H9 (cell line): ENCODE data around the gene CRACDL. TPM values are rescaled to one million over a fixed set of nuclear protein-coding genes. Genes with fewer than 3 reads are reported as not detected.

Experiments
- DNase-seq: peaks from one replicate; pipeline ENCODE4 v3.0.0-alpha.2; 2017
- H2AFZ ChIP-seq: one replicate; pipeline ENCODE4 v1.6.1; 2013; ENCODE audit warnings: mild to moderate bottlenecking, low read length, control low read depth, moderate library complexity
- H2AK5ac ChIP-seq: 2 replicates; pipeline ENCODE4 v1.6.1; 2013; ENCODE audit warnings: low read length, control low read depth, mixed read lengths; ENCODE audit not compliant: insufficient read length
- H2BK120ac ChIP-seq: one replicate; pipeline ENCODE4 v1.6.1; 2013; ENCODE audit warnings: low read depth, mild to moderate bottlenecking, low read length, control low read depth, inconsistent platforms; ENCODE audit not compliant: poor library complexity, severe bottlenecking
- H2BK12ac ChIP-seq: 2 replicates; pipeline ENCODE4 v1.6.1; 2013; ENCODE audit warnings: low read length, control low read depth, mixed read lengths, low read depth; ENCODE audit not compliant: insufficient read length
- H2BK15ac ChIP-seq: 2 replicates; pipeline ENCODE4 v1.6.1; 2013; ENCODE audit warnings: low read depth, low read length, control low read depth
- H2BK20ac ChIP-seq: one replicate; pipeline ENCODE4 v1.6.1; 2013; ENCODE audit warnings: low read depth, mild to moderate bottlenecking, low read length, control low read depth, inconsistent platforms; ENCODE audit not compliant: poor library complexity, severe bottlenecking
- H2BK5ac ChIP-seq: 2 replicates; pipeline ENCODE4 v1.6.1; 2013; ENCODE audit warnings: low read length, control low read depth, mixed read lengths; ENCODE audit not compliant: insufficient read length
- H3K14ac ChIP-seq: 2 replicates; pipeline ENCODE4 v1.6.1; 2013; ENCODE audit warnings: low read length, control low read depth; ENCODE audit not compliant: insufficient read depth
- H3K18ac ChIP-seq: 2 replicates; pipeline ENCODE4 v1.6.1; 2013; ENCODE audit warnings: low read depth, mild to moderate bottlenecking, mixed read lengths, low read length, control low read depth; ENCODE audit not compliant: insufficient read length
- H3K23ac ChIP-seq: 2 replicates; pipeline ENCODE4 v1.6.1; 2013; ENCODE audit warnings: low read length, control low read depth, mixed read lengths, low read depth; ENCODE audit not compliant: insufficient read length
- H3K23me2 ChIP-seq: 2 replicates; pipeline ENCODE4 v1.6.1; 2013; ENCODE audit warnings: low read depth, mild to moderate bottlenecking, mixed read lengths, low read length, control low read depth; ENCODE audit not compliant: insufficient read length, poor library complexity, severe bottlenecking
- H3K27ac ChIP-seq: 2 replicates; pipeline ENCODE4 v1.5.1; 2013; ENCODE audit warnings: low read length, control low read depth, mixed read lengths, low read depth; ENCODE audit not compliant: insufficient read length
- H3K27me3 ChIP-seq: 2 replicates; pipeline ENCODE4 v1.6.1; 2013; ENCODE audit warnings: low read length, control low read depth, inconsistent platforms; ENCODE audit not compliant: insufficient read depth
- H3K4ac ChIP-seq: 2 replicates; pipeline ENCODE4 v1.6.1; 2013; ENCODE audit warnings: low read depth, mild to moderate bottlenecking, control low read depth, inconsistent platforms, low read length, moderate library complexity
- H3K4me1 ChIP-seq: 2 replicates; pipeline ENCODE4 v1.6.1; 2013; ENCODE audit warnings: low read length, control low read depth, inconsistent platforms; ENCODE audit not compliant: insufficient read depth
- H3K4me2 ChIP-seq: 2 replicates; pipeline ENCODE4 v1.6.1; 2013; ENCODE audit warnings: low read length, control low read depth, mixed read lengths; ENCODE audit not compliant: insufficient read length, insufficient read depth
- H3K56ac ChIP-seq: 2 replicates; pipeline ENCODE4 v1.6.1; 2013; ENCODE audit warnings: low read depth, mild to moderate bottlenecking, mixed read lengths, low read length, control low read depth; ENCODE audit not compliant: insufficient read length
- H3K79me1 ChIP-seq: 2 replicates; pipeline ENCODE4 v1.6.1; 2013; ENCODE audit warnings: low read depth, mild to moderate bottlenecking, moderate library complexity, low read length, control low read depth, inconsistent platforms; ENCODE audit not compliant: insufficient read depth, poor library complexity, severe bottlenecking
- H3K79me2 ChIP-seq: 2 replicates; pipeline ENCODE4 v1.6.1; 2013; ENCODE audit warnings: low read length, control low read depth, inconsistent platforms; ENCODE audit not compliant: insufficient read depth
- H3K9ac ChIP-seq: 2 replicates; pipeline ENCODE4 v1.6.1; 2013; ENCODE audit warnings: low read length, control low read depth, mixed read lengths; ENCODE audit not compliant: insufficient read length; ENCODE audit errors: extremely low read depth
- H3K9me3 ChIP-seq: one replicate; pipeline ENCODE4 v1.6.1; 2013; ENCODE audit warnings: low read depth, low read length, inconsistent platforms; ENCODE audit not compliant: control insufficient read depth
- H3T11ph ChIP-seq: one replicate; pipeline ENCODE4 v1.6.1; 2013; ENCODE audit warnings: mild to moderate bottlenecking, low read length, control low read depth, inconsistent platforms
- H4K20me1 ChIP-seq: one replicate; pipeline ENCODE4 v1.6.1; 2013; ENCODE audit not compliant: control insufficient read depth, insufficient read length, insufficient read depth
- H4K5ac ChIP-seq: 2 replicates; pipeline ENCODE4 v1.6.1; 2013; ENCODE audit warnings: low read depth, mild to moderate bottlenecking, mixed read lengths, low read length, control low read depth; ENCODE audit not compliant: insufficient read length
- H4K8ac ChIP-seq: replicated peaks from 2 replicates; pipeline ENCODE4 v1.6.1; 2013; ENCODE audit warnings: low read length, control low read depth, mixed read lengths, low read depth; ENCODE audit not compliant: insufficient read length
- H4K91ac ChIP-seq: 2 replicates; pipeline ENCODE4 v1.6.1; 2013; ENCODE audit warnings: low read depth, mild to moderate bottlenecking, moderate library complexity, mixed read lengths, low read length, control low read depth; ENCODE audit not compliant: insufficient read length
- H3K27ac Mint-ChIP-seq, 3 experiments: 2 replicates in 2 of 3; 3 replicates in 1 of 3; pipeline ENCODE4 v1.8.0; 2020 to 2021; ENCODE audit warnings: mixed read lengths in 3 of 3, mild to moderate bottlenecking in 1 of 3, moderate library complexity in 1 of 3
- H3K27me3 Mint-ChIP-seq: 2 replicates; pipeline ENCODE4 v1.8.0; 2021; ENCODE audit warnings: low read depth, mild to moderate bottlenecking, moderate library complexity, mixed read lengths
- H3K36me3 Mint-ChIP-seq, 3 experiments: 2 replicates in 2 of 3; 3 replicates in 1 of 3; pipeline ENCODE4 v1.8.0; 2020 to 2021; ENCODE audit warnings: low read depth in 3 of 3, mixed read lengths in 3 of 3; ENCODE audit not compliant: insufficient read depth in 1 of 3
- H3K4me1 Mint-ChIP-seq, 2 experiments: 2 replicates each; pipeline ENCODE4 v1.8.0; 2020; ENCODE audit warnings: mixed read lengths in 2 of 2
- H3K4me3 Mint-ChIP-seq, 2 experiments: 2 replicates in 1 of 2; 3 replicates in 1 of 2; pipeline ENCODE4 v1.8.0; 2020 to 2021; ENCODE audit warnings: mild to moderate bottlenecking in 2 of 2, mixed read lengths in 2 of 2, moderate library complexity in 1 of 2
- H3K9me3 Mint-ChIP-seq, 2 experiments: 2 replicates in 1 of 2; 3 replicates in 1 of 2; pipeline ENCODE4 v1.8.0; 2020; ENCODE audit warnings: mild to moderate bottlenecking in 2 of 2, mixed read lengths in 2 of 2, moderate library complexity in 1 of 2
- CTCF ChIP-seq: fragments of 200-600 bp; sonication (generic); conservative IDR thresholded peaks from 3 replicates; pipeline ENCODE4 v1.8.0; 2021; ENCODE audit warnings: antibody characterized with exemption, mild to moderate bottlenecking
- WGBS: extraction: QIAGEN DNeasy Blood & Tissue Kit; methylation state at CpG from one replicate; pipeline ENCODE4 v1.1.7; 2013; ENCODE audit warnings: missing lambda C conversion rate, low lambda C conversion rate, mixed read lengths; ENCODE audit not compliant: insufficient read length; ENCODE audit errors: extremely low coverage; 5-methylcytosine and 5-hydroxymethylcytosine counted together
- total RNA-seq: library from RNA; stranded (reverse); gene quantifications from 2 replicates; pipeline ENCODE4 v1.2.1, GENCODE V29; 2021

The CRACDL gene
- total RNA-seq, 1 experiment from 2014 or later: 0.48 TPM

DNA sequence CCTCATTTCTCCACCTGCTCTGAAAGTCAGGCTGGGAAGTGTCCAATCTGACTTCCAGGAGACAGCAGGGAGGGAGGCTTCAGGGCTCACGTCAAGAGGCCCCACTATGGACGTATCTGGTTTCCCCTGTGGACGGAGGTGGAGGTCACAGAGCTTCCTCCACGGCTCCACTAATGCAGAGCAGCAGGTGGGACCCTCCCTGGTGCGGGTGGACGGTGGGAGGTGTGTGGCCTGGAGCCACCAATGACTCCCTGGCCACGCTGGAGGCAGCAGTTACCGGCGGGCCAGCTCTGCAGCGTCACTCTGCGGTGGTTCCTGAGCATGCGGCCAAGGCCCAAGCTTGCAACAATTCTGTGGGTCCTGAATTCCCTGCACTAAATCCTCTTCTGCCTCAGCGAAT, 9.0 kb downstream of the CRACDL start:
- Mint-ChIP-seq H3K36me3 (no peaks in the 10 kb centered on the region), H3K9me3 (peaks cover 2 to 4% of the 10 kb centered on the region in 2 experiments; a peak in 2 of 5 replicates), H3K4me3 (no peak overlapping the region), H3K27me3 (peaks cover 7% of the 10 kb centered on the region), H3K4me1 (peaks cover 7 to 12% of the 10 kb centered on the region in 2 experiments), H3K27ac (no peak overlapping the region; a peak in 1 of 7 replicates)
- Histone ChIP-seq H2BK12ac (no peak overlapping the region), H2BK15ac (no peak overlapping the region), H3K4me1 (no peaks in the 10 kb centered on the region), H3K4ac (no peak overlapping the region), H3K79me2 (no peaks in the 10 kb centered on the region), H3K56ac (no peak overlapping the region), H3K27ac (no peak overlapping the region), H3K4me2 (no peak overlapping the region), H2AK5ac (no peak overlapping the region), H3K23ac (no peak overlapping the region), H3K23me2 (peaks cover 2% of the 10 kb centered on the region), H4K91ac (no peak overlapping the region), H3K79me1 (no peaks in the 10 kb centered on the region), H4K5ac (no peak overlapping the region), H3K9ac (no peak overlapping the region), H3K27me3 (no peaks in the 10 kb centered on the region), H4K20me1 (no peaks in the 10 kb centered on the region), H3T11ph (no peak overlapping the region), H2BK20ac (no peak overlapping the region), H3K9me3 (no peaks in the 10 kb centered on the region), H3K18ac (peak overlapping the region; percentile 17), H4K8ac (no peak overlapping the region), H2BK120ac (no peak overlapping the region), H2AFZ (no peak overlapping the region), H2BK5ac (no peak overlapping the region), H3K14ac (peak overlapping the region; percentile 63)
- WGBS: no CpG with 5 or more reads among the region's 13 CpGs
- no peak for DNase-seq
- TF ChIP-seq CTCF: no peak
